Activated CD8-positive, alpha-beta memory T cell treated with anti-CD3 and anti-CD28 coated beads, Interleukin-2, amount 50 U/mL, for 24 hours (primary cell): Measurements from ENCODE around the gene COL15A1.
"Not testable (repeated sequence)": the region's sequence is repeated elsewhere in the genome, so short reads cannot be mapped to it uniquely, and the experiment has no call there.

Experiments used
- DNase-seq: peaks from one replicate; pipeline ENCODE4 v3.0.0-alpha.2; 2020; ENCODE audit errors: extremely low read depth

COL15A1 gene

GRCh38 chr9:98994172-98995058 is 50.7 kb downstream of the COL15A1 start:
- no peak for DNase-seq

- DNase-seq = no peak
Measured at GRCh38 chr9:98995059-98995671, 51.5 kb downstream of the COL15A1 start.

- no peak for DNase-seq
Measured at GRCh38 chr9:98995971-98996504, 52.3 kb downstream of the COL15A1 start.

GRCh38 chr9:98997604-98998003 is 53.9 kb downstream of the COL15A1 start:
- DNase-seq = no peak

GRCh38 chr9:98998441-98999151 is 54.9 kb downstream of the COL15A1 start:
- no peak for DNase-seq

- DNase-seq = no peak
Measured at GRCh38 chr9:98999152-98999525, 55.4 kb downstream of the COL15A1 start.

GRCh38 chr9:99000476-99001395 is 57.0 kb downstream of the COL15A1 start:
- no peak for DNase-seq

GRCh38 chr9:99001892-99002291 is 58.2 kb downstream of the COL15A1 start:
- DNase-seq = no peak

- no peak for DNase-seq
Measured at GRCh38 chr9:99002706-99003105, 59.0 kb downstream of the COL15A1 start.

- no peak for DNase-seq
Measured at GRCh38 chr9:99003308-99003707, 59.6 kb downstream of the COL15A1 start.

GRCh38 chr9:99004115-99004514 is 60.4 kb downstream of the COL15A1 start:
- DNase-seq = no peak

- no peak for DNase-seq
Measured at GRCh38 chr9:99004717-99005460, 61.2 kb downstream of the COL15A1 start.

- no peak for DNase-seq
Measured at GRCh38 chr9:99005651-99006050, 61.9 kb downstream of the COL15A1 start.

- DNase-seq = no peak
Measured at GRCh38 chr9:99006511-99006910, 62.8 kb downstream of the COL15A1 start.

- DNase-seq = no peak
Measured at GRCh38 chr9:99006979-99007378, 63.3 kb downstream of the COL15A1 start.

- DNase-seq = no peak
Measured at GRCh38 chr9:99008203-99008602, 64.5 kb downstream of the COL15A1 start.

- not testable (repeated sequence) for DNase-seq
Measured at GRCh38 chr9:99010393-99010792, 66.7 kb downstream of the COL15A1 start.

- DNase-seq = no peak
Measured at GRCh38 chr9:99011161-99011709, 67.5 kb downstream of the COL15A1 start.

GRCh38 chr9:99012957-99013512 is 69.3 kb downstream of the COL15A1 start:
- DNase-seq = no peak

GRCh38 chr9:99013550-99013949 is 69.8 kb downstream of the COL15A1 start:
- no peak for DNase-seq
